AML-193 (cell line): ENCODE results near the gene GFOD1.
"Not testable (repeated sequence)": the region's sequence is repeated elsewhere in the genome, so short reads cannot be mapped to it uniquely, and the experiment has no call there.

Source experiments
- DNase-seq, 2 experiments: peaks; one replicate each; lab custom pipeline; 2025; lab: John Stamatoyannopoulos, UW

GFOD1 gene

GRCh38 chr6:13355043-13355945 is 132.1 kb downstream of the GFOD1 start:
- peak; percentile 14 to 18 for DNase-seq

DNA sequence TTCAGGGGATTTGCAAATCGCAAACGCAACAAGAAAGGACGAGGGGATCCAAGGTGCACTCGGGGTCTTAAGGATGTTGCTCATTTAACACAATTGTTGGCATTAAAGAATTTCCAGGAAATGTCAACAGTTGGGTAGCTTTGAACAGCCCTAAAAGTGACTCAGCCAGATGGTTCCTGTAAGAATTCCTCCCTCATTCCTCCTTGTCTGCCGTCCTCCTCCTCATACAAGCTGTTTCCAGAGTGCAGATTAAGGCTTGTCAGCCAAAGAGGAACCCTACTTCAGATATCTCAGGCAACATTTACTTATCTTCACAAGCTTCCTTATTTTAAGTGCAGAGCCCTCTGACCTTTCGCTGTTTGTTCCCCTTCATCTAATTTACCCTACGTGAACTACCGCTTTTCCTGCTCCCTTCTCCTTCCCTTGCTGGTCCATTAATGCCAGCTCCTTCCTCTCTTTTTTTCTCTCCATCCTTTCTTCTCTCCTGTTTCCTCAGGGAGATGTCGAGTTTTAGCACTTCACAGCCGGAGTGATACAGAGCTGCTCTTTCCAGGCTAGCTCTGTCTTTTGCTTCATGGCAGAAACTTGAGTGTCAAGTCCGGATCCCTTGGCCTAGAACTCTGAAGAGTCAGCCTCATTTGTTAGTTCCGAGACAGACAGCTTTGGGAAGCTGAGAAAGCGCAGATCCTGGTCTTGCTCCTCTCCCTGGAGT is 132.9 kb downstream of the GFOD1 start:
- DNase-seq, result peak; percentile 92 to 94

DNA sequence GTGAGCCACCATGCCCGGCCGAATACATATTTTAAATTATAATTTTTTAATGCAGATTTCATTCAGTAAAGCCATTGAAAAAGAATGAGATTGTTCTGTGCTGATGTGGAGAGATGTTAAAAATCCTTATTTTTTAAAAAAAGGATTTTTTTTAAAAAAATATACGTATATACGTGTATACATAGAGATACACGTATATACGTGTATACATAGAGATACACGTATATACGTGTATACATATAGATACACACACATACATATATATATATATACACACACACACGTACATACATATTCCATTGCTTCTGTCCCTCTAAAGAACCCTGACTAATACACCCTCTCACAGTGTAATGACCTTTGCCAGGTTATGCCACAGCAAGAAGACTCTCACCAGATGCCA is 135.2 kb downstream of the GFOD1 start:
- DNase-seq, result no peak

GRCh38 chr6:13351271-13351670 is 136.1 kb downstream of the GFOD1 start:
- DNase-seq, result no peak

- DNase-seq, result no peak
Measured at GRCh38 chr6:13349811-13350506, 137.4 kb downstream of the GFOD1 start.

- no peak for DNase-seq
Measured at GRCh38 chr6:13348334-13349113, 138.9 kb downstream of the GFOD1 start.

- DNase-seq, result no peak
Measured at GRCh38 chr6:13346245-13346644, 141.2 kb downstream of the GFOD1 start.

- DNase-seq, result no peak
Measured at GRCh38 chr6:13342414-13343019, 144.9 kb downstream of the GFOD1 start.

- no peak for DNase-seq
Measured at GRCh38 chr6:13339863-13340630, 147.4 kb downstream of the GFOD1 start.

DNA sequence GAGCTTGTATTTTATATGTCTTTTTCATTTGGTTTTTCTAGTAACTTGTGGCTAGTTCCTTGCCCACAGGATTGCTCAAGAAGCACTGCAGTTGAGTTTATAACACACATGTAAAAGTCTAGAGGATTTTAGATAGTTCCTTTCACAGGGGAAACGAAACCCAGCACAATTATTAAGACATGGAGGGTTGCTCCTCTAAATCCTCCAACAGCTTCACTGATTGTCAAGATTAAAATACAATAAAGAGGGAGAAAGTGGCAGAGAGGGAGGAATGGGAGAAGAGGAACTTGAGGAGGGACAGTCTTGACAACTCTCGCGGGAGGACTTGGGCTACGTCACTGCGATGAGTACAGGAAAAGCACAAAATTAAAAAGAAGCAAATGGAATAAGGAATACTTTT is 149.4 kb downstream of the GFOD1 start:
- DNase-seq, result peak; percentile 87 to 90

GRCh38 chr6:13336553-13336952 is 150.8 kb downstream of the GFOD1 start:
- DNase-seq, result peak; percentile 82

DNA sequence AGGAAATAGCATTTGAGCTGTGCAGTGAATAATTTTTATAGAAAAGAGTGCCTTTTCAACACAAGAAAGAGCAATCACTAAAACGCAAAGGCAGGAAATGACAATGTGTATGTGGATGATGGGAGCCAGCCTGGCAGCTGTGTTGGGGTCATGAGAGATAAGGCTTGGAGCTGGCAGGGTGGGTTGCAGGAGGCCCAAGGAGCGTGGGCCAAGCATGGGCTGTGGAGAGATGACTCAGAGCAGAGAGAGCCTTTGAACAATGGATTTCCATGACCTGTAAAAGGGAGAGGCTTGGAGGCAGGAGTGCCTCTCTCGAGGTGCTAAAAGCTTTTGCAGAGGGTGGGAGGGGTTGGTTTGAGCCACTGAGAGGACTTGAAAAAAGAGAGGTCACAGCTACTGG is 152.4 kb downstream of the GFOD1 start:
- DNase-seq, result no peak

DNA sequence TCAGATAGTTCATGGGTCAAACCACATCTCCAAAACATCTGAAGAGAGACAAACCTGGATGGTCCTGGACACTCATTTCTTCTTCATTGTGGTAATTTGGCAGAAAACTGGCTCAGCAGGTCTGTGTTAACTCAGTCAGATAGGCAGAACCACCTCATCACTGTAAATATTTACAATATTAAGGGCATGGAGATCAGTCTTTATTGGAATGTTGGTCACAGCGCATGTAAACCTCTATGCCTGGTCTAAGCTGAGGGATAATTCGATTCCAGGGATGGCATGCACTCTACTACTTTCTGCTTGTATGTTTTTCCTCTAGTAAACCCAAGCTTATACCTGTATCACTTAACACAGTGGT is 155.1 kb downstream of the GFOD1 start:
- no peak for DNase-seq

- peak; percentile 67 to 78 for DNase-seq
Measured at GRCh38 chr6:13331516-13332348, 155.7 kb downstream of the GFOD1 start.

DNA sequence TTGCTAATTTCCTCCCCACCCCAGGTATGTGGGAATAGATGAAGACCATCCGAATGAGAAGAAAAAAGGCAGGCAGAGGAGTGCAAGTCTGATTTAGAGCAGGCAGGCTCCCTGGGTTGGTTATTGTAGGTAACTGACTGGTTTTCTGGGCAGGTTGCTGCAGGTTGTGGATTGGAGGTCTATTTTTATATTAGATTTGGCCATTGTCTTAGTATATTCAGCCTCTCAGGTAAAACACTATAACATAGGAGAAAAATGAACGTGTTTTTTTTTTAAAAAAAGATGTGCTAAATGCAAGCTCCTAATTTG is 158.6 kb downstream of the GFOD1 start:
- DNase-seq, result no peak

GRCh38 chr6:13328076-13328874 is 159.1 kb downstream of the GFOD1 start, which contains the start of gene TBC1D7:
TSS of gene TBC1D7 (minus strand) at chr6:13328537. CDS start at chr6:13326898, 1,639 bp downstream.
- peak; percentile 90 to 91 for DNase-seq

GRCh38 chr6:13327691-13328075 is 159.7 kb downstream of the GFOD1 start:
- DNase-seq, result peak in 1 of 2 experiments; percentile 48

GRCh38 chr6:13326031-13326586 is 161.3 kb downstream of the GFOD1 start:
- not testable (repeated sequence) for DNase-seq
